Osteoblast (primary cell): ENCODE measurements around the gene TBC1D2B. TPM values are rescaled to one million over a fixed set of nuclear protein-coding genes. Genes with fewer than 3 reads are reported as not detected.

Source experiments
- DNase-seq: peaks from one replicate; pipeline ENCODE4 v3.0.0; 2011; ENCODE audit warnings: low spot score, mixed read lengths; ENCODE audit not compliant: insufficient read length; ENCODE audit errors: missing footprints
- H2AFZ ChIP-seq: 2 replicates; pipeline ENCODE4 v1.6.0; 2011; ENCODE audit warnings: mild to moderate bottlenecking, low read length
- H3K27ac ChIP-seq: 2 replicates; pipeline ENCODE4 v1.5.1; 2011; ENCODE audit warnings: mild to moderate bottlenecking, low read depth, low read length, moderate library complexity
- H3K27me3 ChIP-seq: 2 replicates; pipeline ENCODE4 v1.6.0; 2012; ENCODE audit warnings: mild to moderate bottlenecking, control low read depth, inconsistent platforms, low read length, moderate library complexity; ENCODE audit not compliant: insufficient read depth
- H3K36me3 ChIP-seq: 2 replicates; pipeline ENCODE4 v1.5.1; 2011; ENCODE audit warnings: mild to moderate bottlenecking, low read length, control low read depth, moderate library complexity; ENCODE audit not compliant: insufficient read depth
- H3K4me1 ChIP-seq: 2 replicates; pipeline ENCODE4 v1.5.1; 2011; ENCODE audit warnings: mild to moderate bottlenecking, low read length, control low read depth, moderate library complexity; ENCODE audit not compliant: insufficient read depth
- H3K4me2 ChIP-seq: 2 replicates; pipeline ENCODE4 v1.6.0; 2011; ENCODE audit warnings: mild to moderate bottlenecking, low read length; ENCODE audit not compliant: insufficient read depth
- H3K4me3 ChIP-seq: fragments of 200-600 bp; sonication (generic); 3 replicates; pipeline ENCODE4 v1.5.1; 2012; ENCODE audit warnings: mild to moderate bottlenecking, low read length, inconsistent platforms; ENCODE audit not compliant: insufficient read depth
- H3K79me2 ChIP-seq: 2 replicates; pipeline ENCODE4 v1.6.0; 2012; ENCODE audit warnings: mild to moderate bottlenecking, low read length, control low read depth, inconsistent platforms; ENCODE audit not compliant: insufficient read depth
- H3K9me3 ChIP-seq: 2 replicates; pipeline ENCODE4 v1.5.1; 2011; ENCODE audit warnings: low read depth, low read length, control low read depth
- H4K20me1 ChIP-seq: 2 replicates; pipeline ENCODE4 v1.6.0; 2012; ENCODE audit warnings: mild to moderate bottlenecking, low read length, control low read depth; ENCODE audit not compliant: insufficient read depth
- total RNA-seq: library from RNA; depleted of rRNA; stranded (reverse); fragments of >200 nt; gene quantifications from 2 replicates; pipeline ENCODE4 v1.2.3, GENCODE V29; 2012
- TF ChIP-seq, protein P1 (sequence below): IDR thresholded peaks from 2 replicates; pipeline ENCODE4 v1.5.1; 2011; ENCODE audit warnings: mild to moderate bottlenecking, low read depth, low read length, moderate library complexity; ENCODE audit errors: extremely low read depth

Gene TBC1D2B
- total RNA-seq, 1 donor: 58.3 TPM

DNA sequence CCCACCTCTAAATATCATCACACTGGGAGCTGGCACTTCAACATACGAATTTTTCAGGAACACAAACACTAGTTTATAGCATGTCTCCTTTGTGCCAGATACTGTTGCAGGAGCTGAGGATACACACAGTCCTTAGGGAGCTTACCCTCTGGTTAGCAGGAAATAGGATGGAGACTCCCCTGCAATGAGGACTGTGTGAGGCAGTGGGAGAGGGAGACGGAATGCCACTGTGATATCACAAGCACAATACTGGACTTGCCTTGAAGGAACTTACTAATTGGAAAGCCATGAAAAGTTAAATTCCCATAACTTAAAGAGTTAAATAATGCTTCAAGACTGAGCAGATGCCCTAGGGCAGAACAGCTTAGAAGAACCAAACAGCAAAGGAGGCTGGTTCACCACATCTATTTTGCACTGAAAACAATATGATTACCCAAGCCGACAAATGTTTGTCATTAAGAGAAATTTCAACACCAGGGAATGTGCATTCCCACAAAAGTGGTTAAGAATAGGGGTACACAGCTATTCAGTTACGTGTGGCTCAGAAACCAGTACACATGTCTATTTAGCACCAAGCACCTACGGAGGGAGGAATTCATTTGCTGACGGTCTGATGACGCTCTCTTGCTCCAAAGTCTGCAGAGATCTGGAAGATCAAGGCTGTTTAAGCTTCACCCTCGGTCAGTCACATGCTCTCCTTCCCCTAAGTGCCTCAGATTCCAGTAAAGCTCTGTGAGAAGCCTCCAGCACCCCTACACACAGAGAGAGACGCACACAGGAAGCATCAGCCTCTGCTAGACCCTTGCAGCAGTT lies 5.2 kb downstream of the TBC1D2B start:
- no peaks in the 10 kb centered on the region for H3K36me3 ChIP-seq
- no peak overlapping the region for H3K4me3 ChIP-seq
- H3K27ac ChIP-seq: peak overlapping the region; percentile 83
- H3K9me3 ChIP-seq: no peaks in the 10 kb centered on the region
- H3K79me2 ChIP-seq: peaks cover 83% of the 10 kb centered on the region
- TF ChIP-seq, protein P1, sequence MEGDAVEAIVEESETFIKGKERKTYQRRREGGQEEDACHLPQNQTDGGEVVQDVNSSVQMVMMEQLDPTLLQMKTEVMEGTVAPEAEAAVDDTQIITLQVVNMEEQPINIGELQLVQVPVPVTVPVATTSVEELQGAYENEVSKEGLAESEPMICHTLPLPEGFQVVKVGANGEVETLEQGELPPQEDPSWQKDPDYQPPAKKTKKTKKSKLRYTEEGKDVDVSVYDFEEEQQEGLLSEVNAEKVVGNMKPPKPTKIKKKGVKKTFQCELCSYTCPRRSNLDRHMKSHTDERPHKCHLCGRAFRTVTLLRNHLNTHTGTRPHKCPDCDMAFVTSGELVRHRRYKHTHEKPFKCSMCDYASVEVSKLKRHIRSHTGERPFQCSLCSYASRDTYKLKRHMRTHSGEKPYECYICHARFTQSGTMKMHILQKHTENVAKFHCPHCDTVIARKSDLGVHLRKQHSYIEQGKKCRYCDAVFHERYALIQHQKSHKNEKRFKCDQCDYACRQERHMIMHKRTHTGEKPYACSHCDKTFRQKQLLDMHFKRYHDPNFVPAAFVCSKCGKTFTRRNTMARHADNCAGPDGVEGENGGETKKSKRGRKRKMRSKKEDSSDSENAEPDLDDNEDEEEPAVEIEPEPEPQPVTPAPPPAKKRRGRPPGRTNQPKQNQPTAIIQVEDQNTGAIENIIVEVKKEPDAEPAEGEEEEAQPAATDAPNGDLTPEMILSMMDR: no peak
- H2AFZ ChIP-seq: no peak overlapping the region
- peak overlapping the region; percentile 51 for H3K4me2 ChIP-seq
- DNase-seq: peak; percentile 75
- H4K20me1 ChIP-seq: peaks cover 2% of the 10 kb centered on the region
- H3K27me3 ChIP-seq: no peaks in the 10 kb centered on the region
- peaks cover 76% of the 10 kb centered on the region for H3K4me1 ChIP-seq

DNA sequence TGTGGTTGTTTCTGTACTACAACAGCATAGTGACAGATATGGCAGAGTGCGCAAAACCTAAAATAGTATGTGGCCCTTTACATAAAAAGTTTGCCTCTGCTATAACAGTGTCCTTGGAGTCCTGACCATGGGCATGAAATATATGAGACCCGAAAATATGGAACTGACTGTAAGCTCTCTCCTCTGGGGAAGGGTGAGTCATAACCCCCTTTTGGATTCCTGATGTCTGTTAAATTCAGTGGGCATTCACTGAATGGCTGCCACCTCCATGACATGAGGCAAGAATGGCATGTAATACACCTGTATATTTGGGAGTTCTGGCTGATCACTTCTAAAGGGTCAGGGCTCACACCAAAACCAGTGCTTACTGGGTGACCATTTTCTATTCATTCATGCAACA lies 6.1 kb downstream of the TBC1D2B start:
- H4K20me1 ChIP-seq: peaks cover 3% of the 10 kb centered on the region
- no peak for DNase-seq

DNA sequence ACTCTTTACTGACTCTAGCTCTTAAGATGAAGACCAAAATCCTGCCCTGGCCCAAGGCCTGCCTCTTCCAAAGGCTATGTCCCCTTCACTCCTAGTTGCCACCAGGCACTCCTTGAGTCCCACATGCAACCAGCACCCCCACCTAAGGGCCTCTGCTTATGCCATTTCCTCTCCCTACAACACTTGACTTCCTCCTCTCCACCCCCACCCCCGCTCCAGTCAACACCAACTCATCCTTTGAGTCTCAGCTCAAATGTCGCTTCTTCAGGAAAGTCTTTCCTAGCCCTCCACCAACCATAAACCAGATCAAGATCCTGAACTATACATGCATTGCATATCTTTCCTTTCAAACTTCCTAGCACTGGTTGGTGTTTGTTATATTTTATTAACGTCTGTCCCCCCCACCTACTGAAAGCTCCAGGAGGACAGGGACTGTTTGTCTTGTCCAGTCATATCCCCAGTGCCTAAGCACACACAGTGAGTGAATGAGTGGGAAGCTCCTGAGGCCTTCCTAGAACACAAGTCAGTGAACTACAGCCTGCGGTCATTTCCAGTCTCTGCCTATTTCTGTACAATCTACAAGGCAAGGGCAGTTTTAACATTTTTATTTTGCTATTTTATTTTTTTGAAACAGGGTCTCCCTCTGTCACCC lies 7.3 kb downstream of the TBC1D2B start:
- Histone ChIP-seq H3K27me3 (no peaks in the 10 kb centered on the region), H3K36me3 (no peaks in the 10 kb centered on the region), H3K79me2 (peaks cover 85% of the 10 kb centered on the region), H3K4me1 (peaks cover 79% of the 10 kb centered on the region), H3K4me3 (no peak overlapping the region), H3K27ac (peak overlapping the region; percentile 96), H3K4me2 (peak overlapping the region; percentile 9), H2AFZ (no peak overlapping the region), H3K9me3 (no peaks in the 10 kb centered on the region), H4K20me1 (peaks cover 3% of the 10 kb centered on the region)
- TF ChIP-seq, protein P1: no peak
- no peak for DNase-seq

More for the DNA sequence above, 6.1 kb downstream of the TBC1D2B start:
- Histone ChIP-seq H3K4me2 (no peak overlapping the region), H3K4me1 (peaks cover 81% of the 10 kb centered on the region), H3K9me3 (no peaks in the 10 kb centered on the region), H3K36me3 (no peaks in the 10 kb centered on the region), H3K27ac (peak overlapping the region; percentile 83), H3K4me3 (no peak overlapping the region), H2AFZ (no peak overlapping the region), H3K27me3 (no peaks in the 10 kb centered on the region), H3K79me2 (peaks cover 84% of the 10 kb centered on the region)
- TF ChIP-seq, protein P1: no peak

DNA sequence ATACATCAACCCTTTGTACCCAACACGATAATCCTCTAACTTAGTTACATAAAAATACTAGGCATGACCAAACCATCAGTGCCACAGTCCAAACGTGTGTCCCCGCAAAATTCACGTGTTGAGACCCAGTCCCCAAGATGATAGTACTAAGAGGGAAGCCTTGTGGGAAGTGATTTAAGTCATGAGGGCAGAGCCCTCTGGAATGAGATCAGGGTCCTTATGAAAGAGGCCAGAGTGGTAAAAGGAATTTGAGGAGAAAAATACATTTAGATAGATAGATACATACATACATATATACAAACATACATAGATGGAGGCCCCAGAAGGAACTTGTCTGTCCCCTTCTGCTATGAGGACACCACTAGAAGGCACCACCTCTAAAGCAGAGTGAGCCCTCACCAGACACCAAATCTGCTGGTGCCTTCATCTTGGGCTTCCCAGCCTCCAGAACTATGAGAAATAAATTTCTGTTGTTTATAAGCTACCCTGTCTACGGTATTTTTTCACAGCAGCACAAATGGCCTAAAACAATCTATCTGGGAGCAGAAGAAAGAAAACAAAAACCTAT lies 8.0 kb downstream of the TBC1D2B start:
- Histone ChIP-seq H3K4me3 (no peak overlapping the region), H3K27ac (peak overlapping the region; percentile 96)

More for the DNA sequence above, 8.0 kb downstream of the TBC1D2B start:
- Histone ChIP-seq H2AFZ (no peak overlapping the region), H3K36me3 (no peaks in the 10 kb centered on the region), H3K4me1 (peaks cover 84% of the 10 kb centered on the region), H3K79me2 (peaks cover 80% of the 10 kb centered on the region), H4K20me1 (peaks cover 3% of the 10 kb centered on the region), H3K4me2 (no peak overlapping the region), H3K9me3 (no peaks in the 10 kb centered on the region), H3K27me3 (no peaks in the 10 kb centered on the region)
- TF ChIP-seq, protein P1: no peak
- no peak for DNase-seq
